Smooth muscle cell (in vitro differentiated cells): ENCODE data around the gene POTEB3. TPM values are rescaled to one million over a fixed set of nuclear protein-coding genes. Genes with fewer than 3 reads are reported as not detected.
"Not testable (repeated sequence)": the region's sequence is repeated elsewhere in the genome, so short reads cannot be mapped to it uniquely, and the experiment has no call there.

Experiments used
- DNase-seq: peaks from one replicate; lab custom pipeline; 2025; ENCODE audit not compliant: unreplicated experiment; lab: John Stamatoyannopoulos, UW
- H2AFZ ChIP-seq: fragments of 200-600 bp; sonication (generic); 2 replicates; pipeline ENCODE4 v1.6.0; 2016; ENCODE audit warnings: antibody characterized with exemption, low read depth, mild to moderate bottlenecking
- H3F3A ChIP-seq: fragments of 200-600 bp; sonication (generic); 2 replicates; pipeline ENCODE4 v1.6.0; 2017; ENCODE audit warnings: antibody characterized with exemption, low read depth
- H3K27ac ChIP-seq: fragments of 200-600 bp; sonication (generic); 2 replicates; pipeline ENCODE4 v1.5.1; 2016; ENCODE audit warnings: low read depth, mild to moderate bottlenecking
- H3K27me3 ChIP-seq: fragments of 200-600 bp; sonication (generic); 2 replicates; pipeline ENCODE4 v1.6.1; 2016; ENCODE audit warnings: low read depth, mild to moderate bottlenecking
- H3K36me3 ChIP-seq: fragments of 200-600 bp; sonication (generic); 2 replicates; pipeline ENCODE4 v1.5.1; 2016; ENCODE audit warnings: low read depth
- H3K4me1 ChIP-seq: fragments of 200-600 bp; sonication (generic); 2 replicates; pipeline ENCODE4 v1.5.1; 2016; ENCODE audit warnings: low read depth
- H3K4me2 ChIP-seq: fragments of 200-600 bp; sonication (generic); 2 replicates; pipeline ENCODE4 v1.6.0; 2016; ENCODE audit warnings: mild to moderate bottlenecking
- H3K4me3 ChIP-seq: fragments of 200-600 bp; sonication (generic); 2 replicates; pipeline ENCODE4 v1.5.1; 2016; ENCODE audit warnings: mild to moderate bottlenecking
- H3K79me2 ChIP-seq: fragments of 200-600 bp; sonication (generic); 2 replicates; pipeline ENCODE4 v1.6.0; 2016; ENCODE audit warnings: low read depth, mild to moderate bottlenecking
- H3K9ac ChIP-seq: fragments of 200-600 bp; sonication (generic); 2 replicates; pipeline ENCODE4 v1.6.0; 2016; ENCODE audit warnings: low read depth
- H3K9me3 ChIP-seq: fragments of 200-600 bp; sonication (generic); replicated peaks from 2 replicates; pipeline ENCODE4 v1.5.1; 2016; ENCODE audit warnings: low read depth
- H4K20me1 ChIP-seq: fragments of 200-600 bp; sonication (generic); 2 replicates; pipeline ENCODE4 v1.6.0; 2016; ENCODE audit warnings: low read depth
- WGBS: methylation state at CpG from one replicate; pipeline ENCODE4 v1.1.7; 2016; ENCODE audit warnings: low lambda C conversion rate; 5-methylcytosine and 5-hydroxymethylcytosine counted together
- microRNA-seq: library from miRNA; unstranded; fragments of <30 nt; microRNA quantifications from one replicate; pipeline ENCODE4, GENCODE V29; 2016; ENCODE audit warnings: borderline number of aligned reads
- polyA plus RNA-seq: library from polyadenylated mRNA; unstranded; fragments of >200 nt; fragmentation: Nextera tagmentation; extraction: Ambion mirVana; gene quantifications from 2 replicates; pipeline ENCODE4 v1.2.1, GENCODE V29; 2016
- small RNA-seq: library from RNA; depleted of rRNA; stranded (forward); fragments of <200 nt; gene quantifications from one replicate; pipeline ENCODE3, GENCODE V24; 2014
- total RNA-seq: library from RNA; depleted of rRNA; stranded (reverse); fragments of >200 nt; gene quantifications from 2 replicates; pipeline ENCODE4 v1.2.3, GENCODE V29; 2014

POTEB3 gene
- total and polyA plus RNA-seq, 2 experiments from 2014 or later, result not detected

GRCh38 chr15:21397186-21397585 lies 43.1 kb downstream of the POTEB3 start:
- not testable (repeated sequence) for H3K36me3 ChIP-seq, H3F3A ChIP-seq, H3K79me2 ChIP-seq, H4K20me1 ChIP-seq, DNase-seq, H3K4me2 ChIP-seq, H3K9ac ChIP-seq, H2AFZ ChIP-seq, H3K4me3 ChIP-seq, H3K27ac ChIP-seq, H3K27me3 ChIP-seq, H3K4me1 ChIP-seq, H3K9me3 ChIP-seq
- WGBS, result 77% methylated on average over 1 of the region's 2 CpGs

GRCh38 chr15:21385961-21386360 lies 54.3 kb downstream of the POTEB3 start:
- H3K9me3 ChIP-seq, H3K27ac ChIP-seq, H3K27me3 ChIP-seq, H3K4me1 ChIP-seq, H4K20me1 ChIP-seq, H3F3A ChIP-seq, H3K36me3 ChIP-seq, H2AFZ ChIP-seq, H3K4me3 ChIP-seq, H3K4me2 ChIP-seq, DNase-seq, H3K9ac ChIP-seq, H3K79me2 ChIP-seq: not testable (repeated sequence)
- WGBS, result 100% methylated on average over 4 of the region's 25 CpGs

GRCh38 chr15:21383866-21384485 lies 56.3 kb downstream of the POTEB3 start:
- H3F3A ChIP-seq, H3K79me2 ChIP-seq, H3K4me3 ChIP-seq, H3K27me3 ChIP-seq, H3K36me3 ChIP-seq, H2AFZ ChIP-seq, H3K27ac ChIP-seq, H4K20me1 ChIP-seq, H3K4me2 ChIP-seq, DNase-seq, H3K9me3 ChIP-seq, H3K9ac ChIP-seq, H3K4me1 ChIP-seq: not testable (repeated sequence)
- 88% methylated on average over 14 of the region's 24 CpGs for WGBS

- not testable (repeated sequence) for H3K79me2 ChIP-seq, DNase-seq, H3K4me3 ChIP-seq, H3K27me3 ChIP-seq, H3K27ac ChIP-seq, H3K4me2 ChIP-seq, H3K9ac ChIP-seq, H3K4me1 ChIP-seq, H3K9me3 ChIP-seq, H4K20me1 ChIP-seq, H3F3A ChIP-seq, H3K36me3 ChIP-seq, H2AFZ ChIP-seq
- 89% methylated on average over 18 of the region's 18 CpGs for WGBS
Measured at GRCh38 chr15:21373682-21374081, 66.6 kb downstream of the POTEB3 start.

GRCh38 chr15:21369177-21369576 lies 71.1 kb downstream of the POTEB3 start:
- H3K4me2 ChIP-seq, H3K4me3 ChIP-seq, H3K4me1 ChIP-seq, H3K79me2 ChIP-seq, H4K20me1 ChIP-seq, H3K9ac ChIP-seq, H3K27me3 ChIP-seq, H3K9me3 ChIP-seq, H3F3A ChIP-seq, DNase-seq, H2AFZ ChIP-seq, H3K27ac ChIP-seq, H3K36me3 ChIP-seq: not testable (repeated sequence)
- no CpG with 5 or more reads among the region's 26 CpGs for WGBS

- not testable (repeated sequence) for H3K4me1 ChIP-seq, H2AFZ ChIP-seq, H3K4me2 ChIP-seq, H3F3A ChIP-seq, H4K20me1 ChIP-seq, DNase-seq, H3K9ac ChIP-seq, H3K36me3 ChIP-seq, H3K79me2 ChIP-seq, H3K4me3 ChIP-seq, H3K27ac ChIP-seq, H3K27me3 ChIP-seq, H3K9me3 ChIP-seq
- 86% methylated on average over 14 of the region's 22 CpGs for WGBS
Measured at GRCh38 chr15:21368625-21369024, 71.7 kb downstream of the POTEB3 start.

Small RNA genes lying within 50 kb of the gene (microRNA-seq; reads per million reads assigned to microRNA genes)
- gene MIR3118-3, result not detected

Small RNA genes lying within 50 kb of the gene (small RNA-seq; reads per million reads assigned to genes)
- not detected for gene GRAMD4P6
- gene MIR3118-3, result not detected
- not detected for gene RF00026
